Chondrocyte (in vitro differentiated cells): ENCODE results near the gene ACOXL. TPM values are rescaled to one million over a fixed set of nuclear protein-coding genes. Genes with fewer than 3 reads are reported as not detected.
A peak's percentile ranks its signal among the peaks of the same experiment; 100 is the strongest.

ENCODE experiments used
- DNase-seq: peaks from one replicate; pipeline ENCODE4 v3.0.0; 2021; ENCODE audit warnings: mixed read lengths, low spot score
- H3K27ac Mint-ChIP-seq: one replicate; pipeline ENCODE4 v1.8.0; 2021; ENCODE audit warnings: mild to moderate bottlenecking, moderate library complexity, mixed read lengths; ENCODE audit not compliant: unreplicated experiment
- H3K27me3 Mint-ChIP-seq: 2 replicates; pipeline ENCODE4 v1.8.0; 2021; ENCODE audit warnings: low read depth, mixed read lengths
- H3K36me3 Mint-ChIP-seq: 2 replicates; pipeline ENCODE4 v1.8.0; 2021; ENCODE audit warnings: low read depth, mixed read lengths
- H3K4me1 Mint-ChIP-seq: 2 replicates; pipeline ENCODE4 v1.8.0; 2021; ENCODE audit warnings: low read depth, mild to moderate bottlenecking, mixed read lengths
- H3K4me3 Mint-ChIP-seq: one replicate; pipeline ENCODE4 v1.8.0; 2021; ENCODE audit warnings: mild to moderate bottlenecking, moderate library complexity, mixed read lengths; ENCODE audit not compliant: unreplicated experiment
- H3K9me3 Mint-ChIP-seq: 2 replicates; pipeline ENCODE4 v1.8.0; 2021; ENCODE audit warnings: low read depth, mixed read lengths
- CTCF ChIP-seq: fragments of 200-600 bp; sonication (generic); IDR thresholded peaks from 2 replicates; pipeline ENCODE4 v1.5.0; 2021; ENCODE audit warnings: antibody characterized with exemption, mild to moderate bottlenecking, moderate library complexity
- total RNA-seq: library from RNA; stranded (reverse); gene quantifications from 3 replicates; pipeline ENCODE4 v1.2.1, GENCODE V29; 2021

Gene ACOXL
- total RNA-seq, 1 donor from 2014 or later: not detected

GRCh38 chr2:111113838-111114237 is 381.5 kb downstream of the ACOXL start:
- TF ChIP-seq CTCF: no peak
- Mint-ChIP-seq H3K36me3 (no peaks in the 10 kb centered on the region), H3K4me1 (peaks cover 19% of the 10 kb centered on the region), H3K27me3 (peaks cover 8% of the 10 kb centered on the region), H3K27ac (no peak overlapping the region), H3K9me3 (no peaks in the 10 kb centered on the region), H3K4me3 (no peak overlapping the region)
- DNase-seq: no peak

GRCh38 chr2:111116011-111116746 is 383.8 kb downstream of the ACOXL start:
- peaks cover 29% of the 10 kb centered on the region for H3K4me1 Mint-ChIP-seq
- TF ChIP-seq CTCF: peak; percentile 8
- H3K9me3 Mint-ChIP-seq: no peaks in the 10 kb centered on the region
- no peaks in the 10 kb centered on the region for H3K36me3 Mint-ChIP-seq
- DNase-seq: no peak
- H3K27me3 Mint-ChIP-seq: peaks cover 8% of the 10 kb centered on the region
- H3K27ac Mint-ChIP-seq: no peak overlapping the region
- no peak overlapping the region for H3K4me3 Mint-ChIP-seq

GRCh38 chr2:111116843-111117597 is 384.6 kb downstream of the ACOXL start:
- Mint-ChIP-seq H3K27me3 (peaks cover 8% of the 10 kb centered on the region), H3K36me3 (no peaks in the 10 kb centered on the region), H3K4me1 (peaks cover 33% of the 10 kb centered on the region), H3K27ac (peak overlapping the region; percentile 83), H3K9me3 (no peaks in the 10 kb centered on the region), H3K4me3 (peak overlapping the region; percentile 73)
- DNase-seq: no peak
- peak; percentile 94 for TF ChIP-seq CTCF

- Mint-ChIP-seq H3K4me1 (peaks cover 33% of the 10 kb centered on the region), H3K27me3 (peaks cover 5% of the 10 kb centered on the region), H3K36me3 (no peaks in the 10 kb centered on the region), H3K9me3 (no peaks in the 10 kb centered on the region), H3K27ac (peak overlapping the region; percentile 89), H3K4me3 (peak overlapping the region; percentile 73)
- TF ChIP-seq CTCF: no peak
- no peak for DNase-seq
These were observed 385.5 kb downstream of the ACOXL start for GRCh38 chr2:111117598-111118480.
